Measurements from ENCODE around the gene RNF26.

GRCh38 chr11:119373921-119374631 lies 39.7 kb downstream of the RNF26 start:
- TF ChIP-seq CTCF (IDR thresholded peaks at IDR 0.05; ENCODE audit: low read length): peak; percentile 83
- TF ChIP-seq EZH2 (IDR thresholded peaks at IDR 0.05; ENCODE audit: borderline replicate concordance, low read length): no peak

All from OCI-LY1 (cell line).